Measurements from ENCODE around the gene SLC5A11. TPM values are rescaled to one million over a fixed set of nuclear protein-coding genes. Genes with fewer than 3 reads are reported as not detected.

SLC5A11 gene
- total RNA-seq (1.2 TPM), polyA plus RNA-seq (ENCODE audit: insufficient read depth, low read depth, low replicate concordance) (2.1 TPM)
- long read RNA-seq, donor 1 = 0 reads
- long read RNA-seq, donor 2, partial matches to known transcripts = 0 of 1 reads
- long read RNA-seq, donor 2, other reads (novel, unspliced or antisense) = 0 of 1 reads
- long read RNA-seq, donor 3, partial matches to known transcripts = 0 of 1 reads
- long read RNA-seq, donor 3, other reads (novel, unspliced or antisense) = 0 of 1 reads
- long read RNA-seq, donor 4, partial matches to known transcripts = 0 of 1 reads
- long read RNA-seq, donor 4, other reads (novel, unspliced or antisense) = 0 of 1 reads
- long read RNA-seq, donor 5 = 0 reads
- long read RNA-seq, donor 6 = 0 reads
- long read RNA-seq, donor 7 = 0 reads
- long read RNA-seq, donor 8 = 0 reads
- long read RNA-seq, donor 9 = 0 reads
- long read RNA-seq, donor 10 = 0 reads

- FAIRE-seq (no peak), DNase-seq (peak in 1 of 5 donors; percentile 32)
- Histone ChIP-seq H3K27ac (ENCODE audit: low read depth in 2 of 2, low read length in 2 of 2) (peak within 1 kb of the TSS in 1 of 2 donors; percentile 34), H3K4me3 (ENCODE audit: low read length in 3 of 3) (peak within 1 kb of the TSS in 2 of 3 donors; percentile 40 to 43), H3K4me1 (ENCODE audit: control insufficient read depth in 2 of 3, insufficient read depth in 2 of 3, low read depth in 1 of 3, low read length in 3 of 3) (no peaks in the 10 kb centered on the region), H3K36me3 (ENCODE audit: control insufficient read depth in 2 of 3, insufficient read depth in 3 of 3, low read length in 3 of 3) (no peaks in the 10 kb centered on the region), H3K9ac (ENCODE audit: low read length in 3 of 3) (no peak within 1 kb of the TSS), H3K27me3 (ENCODE audit: control insufficient read depth, insufficient read depth, low read length) (no peaks in the 10 kb centered on the region), H3K9me3 (ENCODE audit: control insufficient read depth in 2 of 3, insufficient read depth in 1 of 3, low read length in 3 of 3) (no peaks in the 10 kb centered on the region)
- intact Hi-C loops (cut with DNase I) = no loop called here
- no peak for TF ChIP-seq CTCF (IDR thresholded peaks at IDR 0.05; ENCODE audit: borderline replicate concordance, extremely low read depth, insufficient read depth)
Measured at GRCh38 chr16:24845726-24846547, at the start of gene SLC5A11. Gene SLC5A11, plus strand, starts transcription at chr16:24845963. Its CDS starts 12,681 bp downstream, at chr16:24858644.

GRCh38 chr16:24800586-24800985 is 45.2 kb upstream of the SLC5A11 start:
- intact Hi-C loops (cut with DNase I) = no loop called here
- Histone ChIP-seq H3K9me3 (ENCODE audit: control insufficient read depth in 2 of 3, insufficient read depth in 1 of 3, low read length in 3 of 3) (no peaks in the 10 kb centered on the region), H3K4me1 (ENCODE audit: control insufficient read depth in 2 of 3, insufficient read depth in 2 of 3, low read depth in 1 of 3, low read length in 3 of 3) (no peaks in the 10 kb centered on the region), H3K27me3 (ENCODE audit: control insufficient read depth, insufficient read depth, low read length) (no peaks in the 10 kb centered on the region), H3K4me3 (ENCODE audit: low read length in 3 of 3) (no peak overlapping the region), H3K27ac (ENCODE audit: low read depth in 2 of 2, low read length in 2 of 2) (no peak overlapping the region), H3K9ac (ENCODE audit: low read length in 3 of 3) (no peak overlapping the region), H3K36me3 (ENCODE audit: control insufficient read depth in 2 of 3, insufficient read depth in 3 of 3, low read length in 3 of 3) (peaks cover 25 to 82% (median 59%) of the 10 kb centered on the region in 3 donors)
- peak; percentile 4 for TF ChIP-seq CTCF (IDR thresholded peaks at IDR 0.05; ENCODE audit: borderline replicate concordance, extremely low read depth, insufficient read depth)
- DNase-seq = peak in 1 of 5 donors; percentile 11
- FAIRE-seq = no peak

- no peaks in the 10 kb centered on the region for H3K9me3 ChIP-seq (ENCODE audit: control insufficient read depth in 2 of 3, insufficient read depth in 1 of 3, low read length in 3 of 3)
- no peak overlapping the region for H3K27ac ChIP-seq (ENCODE audit: low read depth in 2 of 2, low read length in 2 of 2)
- DNase-seq (no peak), FAIRE-seq (no peak)
- intact Hi-C loops (cut with DNase I) = no loop called here
- TF ChIP-seq CTCF (IDR thresholded peaks at IDR 0.05; ENCODE audit: borderline replicate concordance, extremely low read depth, insufficient read depth) = no peak
- no peaks in the 10 kb centered on the region for H3K4me1 ChIP-seq (ENCODE audit: control insufficient read depth in 2 of 3, insufficient read depth in 2 of 3, low read depth in 1 of 3, low read length in 3 of 3)
- no peaks in the 10 kb centered on the region for H3K27me3 ChIP-seq (ENCODE audit: control insufficient read depth, insufficient read depth, low read length)
- no peak overlapping the region for H3K9ac ChIP-seq (ENCODE audit: low read length in 3 of 3)
- peaks cover 32 to 86% (median 61%) of the 10 kb centered on the region in 3 donors for H3K36me3 ChIP-seq (ENCODE audit: control insufficient read depth in 2 of 3, insufficient read depth in 3 of 3, low read length in 3 of 3)
- H3K4me3 ChIP-seq (ENCODE audit: low read length in 3 of 3) = no peak overlapping the region
Measured at GRCh38 chr16:24801761-24802302, 43.9 kb upstream of the SLC5A11 start.

All from kidney (tissue), 22 donors.